ENCODE data around the gene PRKG1.
A peak's percentile ranks its signal among the peaks of the same experiment; 100 is the strongest.

PRKG1 gene

DNA sequence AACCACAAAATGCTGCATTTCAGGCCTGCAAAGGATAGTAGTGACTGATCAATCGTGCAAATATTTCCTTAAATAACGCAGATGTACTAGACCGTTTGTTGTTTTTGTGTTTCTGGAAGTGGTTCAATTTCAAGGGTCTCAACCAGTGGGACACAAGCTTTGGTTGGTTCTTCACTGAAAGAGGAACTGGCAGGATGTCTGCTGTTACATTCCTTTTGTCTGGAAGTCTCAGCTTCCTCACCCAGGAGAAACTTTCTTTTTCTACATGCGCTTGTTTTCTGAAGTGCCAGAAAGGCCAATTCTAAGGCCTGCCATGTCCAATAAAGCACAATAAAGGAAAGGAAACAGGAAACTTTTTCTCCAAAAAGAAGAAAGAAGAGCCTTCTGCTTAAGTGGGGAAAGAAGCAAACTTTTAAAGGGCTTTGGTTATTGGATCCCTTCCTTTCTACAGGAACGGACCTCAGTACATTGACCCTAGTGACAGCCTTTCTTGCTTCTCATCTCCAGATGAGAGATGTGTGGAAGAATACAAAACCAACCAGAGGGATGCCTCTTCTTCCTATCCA is 1243.9 kb downstream of the PRKG1 start:
- DNase-seq (ENCODE audit: low read depth), result no peak

DNA sequence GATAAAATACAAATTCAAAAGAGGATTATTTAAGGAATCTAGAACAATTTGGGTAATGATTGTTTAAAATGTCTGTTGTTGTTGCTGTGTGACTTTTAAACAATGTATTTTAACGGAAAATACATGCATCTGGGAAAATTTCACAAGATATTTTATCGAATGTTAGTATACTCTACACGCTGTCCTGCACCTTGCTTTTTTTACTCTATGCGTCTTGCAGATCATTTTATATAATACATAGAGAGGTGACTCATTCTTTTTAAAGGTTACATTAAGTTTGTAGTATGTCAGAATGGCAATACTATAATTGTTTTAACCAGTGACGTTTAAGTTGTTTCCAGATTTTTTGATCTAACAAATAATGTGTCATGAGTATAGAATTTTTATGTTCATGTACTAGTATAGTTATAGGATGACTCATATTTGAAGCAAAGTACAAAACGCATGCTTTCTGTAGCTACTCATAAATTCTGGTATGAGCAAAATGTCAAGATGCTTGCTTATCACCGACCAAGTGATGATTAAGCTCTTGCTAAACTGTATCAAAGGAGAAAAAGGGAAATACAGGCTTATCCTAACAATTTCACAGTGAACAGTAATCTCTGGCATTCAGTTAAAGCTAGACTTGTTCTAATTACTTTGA is 1244.7 kb downstream of the PRKG1 start:
- peak; percentile 66 for DNase-seq (ENCODE audit: low read depth)

DNA sequence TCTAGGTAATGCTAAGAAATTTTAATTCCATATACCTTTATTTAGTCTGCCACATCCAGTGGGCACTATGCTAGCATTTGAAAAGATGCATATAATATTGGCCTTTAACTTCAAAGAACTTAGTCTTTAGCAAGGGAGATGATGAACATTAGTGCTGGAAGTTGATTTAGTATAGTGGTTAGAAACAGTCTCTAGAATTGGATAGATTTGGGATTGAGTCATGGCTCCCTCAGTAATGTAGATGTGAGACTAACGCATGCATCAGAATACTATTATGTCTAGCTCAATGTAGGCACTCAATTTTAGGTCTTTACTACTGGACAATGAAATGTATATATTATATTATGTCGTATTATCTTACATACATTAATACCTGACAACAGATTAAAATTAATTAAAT is 1245.6 kb downstream of the PRKG1 start:
- DNase-seq (ENCODE audit: low read depth), result no peak

DNA sequence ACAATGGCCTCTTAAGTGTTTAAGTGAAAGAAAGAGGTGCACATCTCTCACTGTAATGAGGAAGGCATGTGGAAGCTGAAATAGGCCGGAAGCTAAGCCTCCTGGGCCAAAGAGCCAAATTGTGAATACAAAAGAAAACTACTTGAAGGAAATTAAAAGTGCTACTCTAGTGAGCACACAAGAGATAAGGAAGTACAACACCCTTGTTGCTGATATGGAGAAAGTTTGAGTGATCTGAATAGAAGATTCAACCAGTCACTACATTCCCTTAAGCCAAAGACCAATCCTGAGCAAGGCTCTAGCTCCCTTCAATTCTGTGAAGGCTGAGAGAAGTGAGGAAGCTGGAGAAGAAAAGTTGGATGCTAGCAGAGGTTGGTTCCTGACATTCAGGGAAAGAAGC is 1248.0 kb downstream of the PRKG1 start:
- no peak for DNase-seq (ENCODE audit: low read depth)

DNA sequence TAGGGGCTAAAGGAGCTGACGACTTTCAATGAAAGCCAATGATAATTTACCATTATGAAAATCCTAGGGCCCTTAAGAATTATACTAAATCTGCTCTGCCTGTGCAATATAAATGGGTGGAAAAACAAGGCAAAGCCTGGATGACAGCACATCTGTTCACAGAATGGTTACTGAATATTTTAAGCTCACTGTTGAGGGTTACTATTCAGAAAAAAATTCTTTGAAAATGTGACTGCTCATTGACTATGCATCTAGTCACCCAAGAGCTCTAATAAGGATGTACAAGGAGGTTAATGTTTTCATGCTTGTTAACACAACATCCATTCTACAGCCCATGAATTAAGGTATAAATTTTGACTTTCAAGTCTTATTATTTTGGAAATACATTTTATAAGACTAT is 1248.6 kb downstream of the PRKG1 start:
- DNase-seq (ENCODE audit: low read depth), result no peak

DNA sequence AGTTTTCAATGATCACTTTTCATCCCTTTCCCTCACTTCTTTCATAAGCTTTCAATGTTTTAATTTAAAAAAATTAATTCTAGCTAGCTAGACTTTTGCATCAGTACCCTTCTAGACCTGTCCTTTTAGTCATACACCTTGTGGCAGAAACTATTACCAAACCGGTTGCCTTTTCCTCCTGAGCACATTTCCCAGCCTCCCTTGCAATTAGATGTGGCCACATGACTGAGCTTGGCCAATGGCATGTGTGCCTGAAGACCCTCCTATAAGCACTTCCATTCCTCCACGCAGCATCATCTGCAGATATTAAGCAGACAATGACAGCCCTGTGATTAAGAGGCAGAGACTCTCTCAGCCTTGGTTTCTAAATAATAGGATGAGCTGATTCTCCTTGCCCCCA is 1252.1 kb downstream of the PRKG1 start:
- DNase-seq (ENCODE audit: low read depth), result no peak

DNA sequence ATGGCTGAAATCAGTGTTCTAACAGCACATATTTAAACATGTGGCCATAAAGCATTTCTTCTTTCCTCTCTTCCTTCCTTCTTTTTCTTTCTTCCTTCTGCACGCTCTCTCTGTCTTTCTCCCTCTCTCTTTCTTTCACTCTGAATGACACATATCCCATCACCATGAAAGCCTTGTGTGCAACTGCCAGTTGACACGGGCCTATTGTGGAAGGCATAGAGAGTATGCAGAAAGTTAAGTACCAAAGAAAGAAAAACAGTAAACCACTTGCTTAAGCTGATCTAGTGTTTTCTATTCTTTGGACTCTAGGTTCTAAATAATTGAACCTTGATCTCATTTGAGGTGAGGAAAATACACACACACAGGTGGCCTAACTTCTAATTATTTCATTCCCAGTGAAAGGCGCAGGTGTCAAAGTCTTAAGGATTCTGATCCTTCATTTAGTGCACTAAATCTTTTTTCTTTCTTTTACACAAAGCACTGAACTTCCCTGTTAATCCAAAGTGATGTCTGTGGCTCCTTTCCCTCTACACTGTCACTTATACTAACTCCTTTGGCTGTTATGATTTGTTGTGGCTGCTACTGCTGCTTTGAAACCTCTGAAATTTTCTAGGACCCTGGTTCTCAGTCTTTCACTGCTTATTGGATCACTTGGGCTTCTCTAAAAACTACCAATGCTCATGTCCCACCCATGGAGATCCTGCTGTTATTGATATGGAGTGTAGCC is 1257.5 kb downstream of the PRKG1 start:
- no peak for DNase-seq (ENCODE audit: low read depth)

DNA sequence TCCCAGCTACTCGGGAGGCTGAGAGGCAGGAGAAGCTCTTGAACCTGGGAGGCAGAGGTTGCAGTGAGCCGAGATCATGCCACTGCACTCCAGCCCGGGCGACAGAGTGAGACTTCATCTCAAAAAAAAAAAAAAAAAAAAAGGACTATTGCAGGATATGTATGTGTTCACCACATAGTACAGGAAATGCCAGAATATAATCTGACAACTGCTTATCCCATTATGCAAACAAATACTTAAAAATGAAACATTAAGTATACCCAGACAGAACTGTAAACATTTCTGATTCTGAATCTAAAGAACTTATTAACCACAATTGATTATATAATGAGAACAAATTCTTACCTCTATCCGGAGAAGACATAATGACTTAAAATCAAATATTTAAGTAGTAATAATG is 1258.5 kb downstream of the PRKG1 start:
- DNase-seq (ENCODE audit: low read depth), result no peak

DNA sequence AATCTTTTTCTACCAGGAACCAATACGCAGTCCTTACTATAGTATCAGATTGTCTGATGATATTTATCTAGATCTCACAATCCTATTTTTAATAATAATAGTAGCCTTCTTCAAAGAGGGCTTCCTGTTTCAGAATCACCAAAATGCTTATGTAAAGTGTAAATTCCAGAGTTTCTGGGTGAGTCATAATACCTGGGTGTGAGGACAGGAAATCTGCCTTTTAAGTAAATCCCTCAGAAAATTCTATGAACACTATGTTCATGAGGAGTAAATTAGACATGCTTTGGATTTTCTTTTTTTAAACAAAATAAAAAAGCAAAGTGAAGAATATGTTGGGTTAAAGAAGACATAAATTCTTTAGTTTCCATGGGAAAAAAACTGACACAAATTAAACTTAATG is 1260.3 kb downstream of the PRKG1 start:
- DNase-seq (ENCODE audit: low read depth), result no peak

DNA sequence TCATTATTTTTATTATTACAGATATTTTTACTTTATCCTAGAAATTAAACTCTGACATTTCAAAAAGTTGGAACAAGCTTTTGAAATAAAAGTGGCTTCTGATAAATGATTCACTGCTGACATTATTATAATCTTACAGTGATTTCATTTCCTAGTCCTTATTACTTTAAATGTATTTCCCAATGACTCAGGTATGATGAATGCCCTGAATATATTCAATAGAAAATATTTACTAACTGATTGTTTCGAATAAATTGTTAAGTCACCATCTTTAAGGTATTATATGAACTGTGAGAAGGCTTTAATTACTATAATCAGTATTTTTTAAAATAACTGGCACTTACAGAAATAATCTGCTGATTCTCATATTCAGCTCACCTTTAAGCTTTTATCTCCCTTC is 1261.4 kb downstream of the PRKG1 start:
- no peak for DNase-seq (ENCODE audit: low read depth)

DNA sequence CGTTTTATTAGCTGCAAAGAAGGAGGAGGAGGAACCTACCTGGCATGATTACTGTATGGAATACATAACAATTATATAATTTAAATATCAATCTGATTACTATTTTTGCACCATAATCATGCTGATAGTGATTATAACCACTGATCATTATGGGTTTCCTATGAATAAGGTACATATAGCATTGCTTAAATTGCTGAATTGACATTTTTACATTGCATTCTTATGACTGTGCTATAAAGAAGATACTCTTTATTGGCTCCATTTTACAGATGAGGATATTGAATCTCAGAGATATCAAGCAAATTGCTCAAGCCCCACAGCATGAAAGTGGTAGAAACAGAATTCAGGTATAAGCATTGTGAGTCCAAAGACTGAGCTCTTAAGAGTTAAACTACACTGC is 1262.9 kb downstream of the PRKG1 start:
- no peak for DNase-seq (ENCODE audit: low read depth)

DNA sequence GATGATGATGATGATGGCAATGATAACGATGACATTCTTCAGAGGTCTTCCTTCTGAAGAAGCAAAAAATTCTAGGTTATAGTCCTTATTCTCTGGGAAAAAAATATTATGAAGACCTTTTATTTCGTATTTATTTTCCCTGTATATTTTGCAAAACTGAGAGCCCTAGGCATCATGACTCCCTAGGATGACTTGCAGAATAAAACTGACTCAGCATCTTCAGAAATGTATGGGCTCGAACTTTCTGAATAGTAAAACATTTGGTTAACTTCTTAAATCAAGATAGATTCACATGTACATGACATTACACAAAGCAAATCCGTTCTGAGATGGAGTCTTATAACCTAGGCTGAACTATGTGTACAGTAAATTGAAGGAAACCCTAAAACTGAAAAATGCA is 1269.2 kb downstream of the PRKG1 start:
- DNase-seq (ENCODE audit: low read depth), result no peak

DNA sequence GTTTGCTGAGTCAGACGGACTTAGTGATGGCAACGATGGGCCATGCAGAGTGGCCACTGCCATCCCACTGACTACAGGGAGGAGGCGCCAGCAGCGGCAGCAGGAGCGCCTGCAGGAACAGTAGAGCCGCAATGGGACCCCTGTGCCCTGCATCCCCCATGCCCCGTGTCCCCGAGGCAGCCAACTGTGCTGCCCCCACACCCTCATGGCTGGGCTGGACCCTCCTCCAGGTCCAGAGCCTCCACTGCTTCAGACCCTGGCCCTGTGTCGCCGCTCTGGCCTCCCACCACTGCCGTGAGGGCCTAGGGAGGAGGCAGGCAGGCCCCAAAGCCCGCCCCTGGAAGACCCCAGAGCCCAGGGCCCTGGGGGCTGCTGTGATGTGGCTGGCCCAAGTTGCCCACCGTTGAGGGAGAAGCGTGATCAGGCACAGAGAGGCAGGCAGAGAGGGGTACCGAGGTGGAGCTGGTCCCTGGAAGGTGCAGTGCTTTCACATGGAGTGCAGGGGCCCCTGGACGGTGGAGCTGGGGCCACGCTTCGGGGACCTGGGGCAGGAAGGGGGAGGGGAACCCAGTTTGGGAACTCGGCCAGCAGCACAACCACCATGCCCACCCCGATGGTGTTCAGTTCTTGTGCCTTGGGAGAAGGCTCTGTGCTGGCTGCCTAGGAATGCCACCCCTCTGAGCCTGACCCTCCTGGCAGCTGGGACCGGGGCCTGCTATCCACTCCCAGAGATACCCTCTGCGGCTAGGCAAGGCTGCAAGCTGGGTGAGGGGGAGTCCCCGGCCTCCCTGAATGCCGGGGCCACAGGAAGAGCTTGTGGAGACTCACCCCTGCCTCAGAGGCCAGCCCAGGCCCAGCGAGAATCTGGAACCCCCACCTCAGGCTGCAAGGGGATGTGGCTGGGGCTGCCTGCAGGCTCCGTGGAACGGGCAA is 1272.4 kb downstream of the PRKG1 start:
- DNase-seq (ENCODE audit: low read depth), result no peak

DNA sequence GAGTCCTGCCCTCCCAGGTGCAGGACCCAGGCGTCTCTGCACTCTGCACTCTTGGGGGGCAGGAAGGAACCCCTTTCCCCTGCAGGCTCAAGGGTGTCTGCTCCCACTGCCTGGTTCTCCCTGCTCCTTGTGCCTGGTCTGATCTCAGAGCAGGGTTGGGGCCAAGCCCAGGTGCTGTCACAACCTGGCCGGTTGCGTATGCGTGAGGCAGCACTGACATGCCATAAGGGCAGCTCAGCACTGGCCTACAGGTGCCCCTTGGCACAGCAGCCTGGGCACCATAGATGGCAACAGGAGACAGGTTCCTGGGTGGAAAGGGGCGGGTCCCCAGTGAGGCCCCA is 1273.0 kb downstream of the PRKG1 start:
- DNase-seq (ENCODE audit: low read depth), result no peak
